B cell (primary cell): ENCODE results near the gene PPL.

ENCODE experiments used
- CTCF ChIP-seq: fragments of 200-600 bp; IDR thresholded peaks from one replicate; pipeline ENCODE4 v1.8.0; 2022; ENCODE audit warnings: antibody characterized with exemption, mild to moderate bottlenecking
- EZH2 ChIP-seq: IDR thresholded peaks from 2 replicates; pipeline ENCODE4 v1.6.1; 2012; ENCODE audit warnings: borderline replicate concordance, low read depth, mild to moderate bottlenecking, moderate library complexity, low read length; ENCODE audit not compliant: insufficient read depth, poor library complexity, severe bottlenecking

GRCh38 chr16:4925791-4926190, 11.2 kb downstream of the PPL start:
- TF ChIP-seq CTCF (no peak), EZH2 (no peak)
